ENCODE measurements around the gene PPY. TPM values are rescaled to one million over a fixed set of nuclear protein-coding genes. Genes with fewer than 3 reads are reported as not detected.
"Not testable (repeated sequence)": the region's sequence is repeated elsewhere in the genome, so short reads cannot be mapped to it uniquely, and the experiment has no call there.

Gene PPY, protein sequence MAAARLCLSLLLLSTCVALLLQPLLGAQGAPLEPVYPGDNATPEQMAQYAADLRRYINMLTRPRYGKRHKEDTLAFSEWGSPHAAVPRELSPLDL
- not detected for total RNA-seq (ENCODE audit: insufficient read depth, low replicate concordance)

DNA sequence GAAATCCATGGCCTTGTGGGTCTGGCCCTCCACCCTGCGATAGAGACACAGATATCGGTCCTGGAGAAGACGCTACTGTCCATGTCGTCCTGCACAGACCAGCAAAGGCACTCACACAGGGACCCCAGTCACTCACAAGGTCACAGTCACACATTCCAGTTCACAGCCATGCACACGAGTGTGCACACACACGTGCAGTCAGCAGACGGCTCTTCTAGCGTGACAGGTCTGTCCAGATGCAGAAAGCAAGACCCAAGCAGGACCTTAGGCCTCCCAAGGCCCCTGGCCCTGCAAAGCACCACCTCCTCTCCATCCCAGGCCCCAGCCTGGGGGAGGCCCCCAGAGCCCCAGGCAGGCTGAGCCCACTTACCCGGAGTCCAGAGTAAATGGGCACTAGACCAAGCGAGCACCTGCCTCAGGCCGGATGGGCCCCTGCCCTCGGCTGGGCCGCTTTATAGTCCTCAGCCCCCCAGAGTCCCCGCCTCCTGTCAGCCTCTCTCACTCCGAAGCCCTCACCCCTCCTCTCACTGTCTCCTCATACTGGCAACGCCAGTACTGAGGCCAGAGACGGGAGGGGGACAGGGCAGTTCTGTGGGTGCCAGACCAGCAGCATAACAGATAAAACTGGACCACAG lies at the start of gene PPY:
Gene PPY, minus strand, starts transcription at position 426 of the 635 bp plus-strand sequence. CDS start 822 bp downstream, outside the sequence.
- DNase-seq (ENCODE audit: low spot score): no peak

GRCh38 chr17:43988301-43988700 lies 46.0 kb upstream of the PPY start:
- no peak for DNase-seq (ENCODE audit: low spot score)

DNA sequence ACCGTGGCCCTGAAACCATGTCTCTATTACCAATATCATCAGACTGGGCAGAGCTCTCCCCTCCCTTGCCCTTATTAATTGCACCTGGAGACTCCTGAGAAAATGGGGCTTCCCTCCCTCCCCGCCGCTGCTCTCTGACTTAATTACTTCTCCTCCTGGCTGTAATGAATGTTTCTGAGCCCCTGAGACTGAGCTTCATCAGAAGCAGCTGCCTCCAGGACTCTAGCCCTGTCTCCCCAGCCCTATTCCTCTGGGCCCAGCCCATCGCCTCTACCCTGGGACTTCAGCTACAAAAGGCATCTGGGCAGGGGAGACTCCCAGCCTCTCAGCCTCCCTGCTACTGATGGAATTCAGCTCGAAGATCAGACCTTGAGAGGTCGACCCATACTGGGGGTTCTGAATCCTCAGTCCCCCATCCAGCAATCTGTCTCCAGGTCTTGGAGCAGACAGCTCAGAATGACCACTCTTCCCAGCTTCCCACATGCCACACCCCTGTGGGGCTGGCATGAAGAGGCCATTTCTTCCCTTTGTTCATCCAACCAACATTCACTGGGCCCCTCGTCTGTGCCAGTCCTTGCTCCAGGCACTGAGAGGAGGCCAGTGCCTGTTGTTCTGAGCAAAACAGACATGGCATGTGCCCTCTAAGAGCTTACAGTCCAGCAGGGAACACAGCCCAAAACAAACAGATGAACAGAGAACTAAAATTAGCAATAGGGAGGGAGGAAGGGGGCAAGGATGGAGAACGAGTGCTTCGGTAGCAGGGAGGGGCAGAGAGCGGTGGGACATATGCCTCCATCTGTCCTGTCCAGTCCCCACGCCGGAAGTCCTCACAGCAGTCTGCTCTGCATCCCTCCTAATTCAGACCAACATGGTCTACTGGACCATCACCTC lies 45.1 kb upstream of the PPY start:
- no peak for DNase-seq (ENCODE audit: low spot score)

- no peak for DNase-seq (ENCODE audit: low spot score)
Measured at GRCh38 chr17:43986225-43986981, 44.1 kb upstream of the PPY start.

DNA sequence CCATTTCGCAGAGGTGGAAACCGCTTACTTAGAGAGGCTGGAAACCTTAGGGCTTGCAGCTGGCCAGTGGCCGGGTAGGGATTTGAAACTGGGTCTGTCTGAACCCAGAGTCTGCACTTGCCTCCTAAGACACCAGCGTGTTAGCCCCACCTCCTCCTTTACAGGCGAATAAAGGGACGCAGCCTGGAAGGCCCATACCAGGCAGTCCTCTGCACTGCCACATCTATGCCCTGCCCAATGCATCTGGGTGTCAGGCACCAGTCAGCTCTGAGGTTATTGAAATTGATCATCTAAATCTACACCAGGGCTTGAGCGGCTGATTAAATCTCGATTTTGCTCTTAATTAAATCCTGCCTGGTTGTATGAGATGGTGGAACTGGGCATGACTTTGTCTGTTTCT lies 42.2 kb upstream of the PPY start:
- DNase-seq (ENCODE audit: low spot score): no peak

- DNase-seq (ENCODE audit: low spot score): no peak
Measured at GRCh38 chr17:43983515-43984411, 41.5 kb upstream of the PPY start.

DNA sequence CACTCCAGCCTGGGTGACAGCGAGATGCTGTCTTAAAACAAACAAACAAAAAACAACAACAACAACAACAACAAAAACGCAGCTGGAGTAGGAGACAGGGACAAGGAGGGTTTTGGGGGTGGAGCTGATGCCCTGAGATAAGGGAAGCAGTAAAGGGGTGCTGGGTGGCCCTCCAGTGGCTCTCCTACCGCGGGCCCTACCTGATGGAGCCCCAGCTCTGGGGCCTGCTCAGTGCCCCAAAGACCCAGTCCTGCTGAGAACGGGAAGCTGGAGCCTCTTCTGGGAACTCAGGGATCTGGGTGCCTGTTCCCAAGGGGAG lies 40.9 kb upstream of the PPY start:
- no peak for DNase-seq (ENCODE audit: low spot score)

DNA sequence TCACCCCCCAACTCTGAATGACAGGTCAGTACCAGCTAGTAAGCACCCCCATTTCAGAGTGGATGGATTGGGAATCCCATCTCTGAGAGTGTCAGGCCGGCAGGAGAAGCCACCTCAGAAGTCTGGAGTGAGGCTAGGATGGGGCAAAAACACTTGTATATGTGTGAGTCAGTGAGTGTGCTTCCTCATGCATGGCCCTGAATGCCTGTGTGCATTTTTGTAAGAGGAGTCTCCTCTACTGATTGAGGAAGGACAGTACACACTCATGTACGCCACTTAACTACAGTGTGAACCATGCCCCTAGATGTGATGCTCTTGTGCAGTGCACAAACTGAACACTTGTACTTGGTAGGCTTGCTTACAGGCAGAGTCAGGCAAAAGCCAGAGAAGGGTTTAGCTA lies 39.9 kb upstream of the PPY start:
- no peak for DNase-seq (ENCODE audit: low spot score)

GRCh38 chr17:43979671-43980070 lies 37.4 kb upstream of the PPY start:
- DNase-seq (ENCODE audit: low spot score): no peak

DNA sequence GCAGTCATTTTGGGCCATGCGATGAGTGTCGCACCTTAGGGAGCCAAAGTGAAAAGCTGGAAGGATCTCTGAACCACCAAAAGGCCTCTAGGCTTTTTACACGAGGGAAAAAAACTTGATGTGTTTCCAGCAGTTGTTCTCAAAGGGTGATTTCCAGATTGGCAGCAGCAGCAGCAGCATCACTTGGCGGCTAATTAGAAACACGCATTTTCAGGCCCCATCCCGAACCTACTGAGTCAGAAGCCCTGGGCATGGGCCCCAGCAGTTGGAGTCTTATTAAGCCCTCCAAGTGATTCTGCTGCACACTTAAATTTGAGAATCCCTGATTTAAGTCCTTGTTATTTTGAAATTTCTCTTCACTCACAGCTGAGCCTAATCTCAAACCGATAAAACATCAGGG lies 36.7 kb upstream of the PPY start:
- DNase-seq (ENCODE audit: low spot score): no peak

DNA sequence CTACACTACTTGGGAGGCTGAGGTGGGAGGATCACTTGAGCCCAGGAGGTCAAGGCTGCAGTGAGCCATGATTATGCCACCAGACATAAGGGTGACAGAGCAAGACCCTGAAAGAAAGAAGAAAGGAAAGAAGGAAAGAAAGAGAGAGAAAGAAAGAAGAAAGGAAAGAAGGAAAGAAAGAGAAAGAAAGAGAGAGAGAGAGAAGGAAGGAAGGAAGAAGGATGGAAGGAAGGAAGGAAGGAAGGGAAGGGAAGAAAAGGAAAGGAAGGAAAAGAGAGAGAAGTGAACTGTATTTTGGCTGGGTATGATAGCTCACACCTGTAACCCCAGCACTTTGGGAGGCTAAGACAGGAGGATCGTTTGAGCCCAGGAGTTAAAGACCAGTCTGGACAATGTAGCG lies 35.8 kb upstream of the PPY start:
- DNase-seq (ENCODE audit: low spot score): no peak

DNA sequence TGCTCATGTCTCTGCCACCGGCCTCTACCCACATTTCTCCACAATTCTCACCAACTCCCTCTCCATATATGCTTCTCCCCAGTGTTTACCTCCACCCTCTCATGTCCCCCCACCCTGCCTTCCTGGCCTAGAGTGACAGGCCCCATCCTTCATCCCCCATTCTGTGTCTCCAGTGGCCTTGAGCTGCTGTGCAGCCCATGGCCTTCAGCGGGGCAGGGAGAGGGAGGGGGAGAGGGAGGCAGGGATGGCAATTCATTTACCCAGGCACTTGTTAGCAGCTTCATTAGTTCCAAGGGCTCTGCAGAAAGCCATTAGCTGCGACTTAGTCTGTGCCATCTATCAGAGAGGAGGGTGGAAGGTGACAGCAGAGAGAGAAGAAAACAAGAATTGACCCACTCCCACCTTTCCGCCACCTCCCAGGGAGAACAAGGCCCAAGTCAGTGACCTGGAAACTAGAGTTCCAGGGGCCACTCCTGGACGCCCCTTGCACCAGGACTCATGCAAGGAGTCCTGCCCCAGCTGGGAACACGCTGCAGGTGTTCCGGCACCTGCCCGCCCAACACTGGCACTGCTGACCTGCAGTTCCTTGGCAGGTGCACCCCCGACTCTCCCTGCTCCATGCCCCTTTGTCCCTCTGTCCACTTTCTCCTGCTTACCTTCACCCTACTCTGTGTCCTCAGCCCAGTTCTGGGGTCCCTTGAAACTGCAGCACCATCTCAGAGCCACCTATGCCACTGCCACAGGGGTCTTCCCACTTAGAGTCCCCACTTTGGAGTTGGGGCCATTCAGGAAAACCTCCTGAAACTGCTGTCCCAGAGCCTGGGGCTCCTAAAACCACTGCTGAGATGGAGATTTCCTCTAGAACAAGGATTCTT lies 34.9 kb upstream of the PPY start:
- no peak for DNase-seq (ENCODE audit: low spot score)

- no peak for DNase-seq (ENCODE audit: low spot score)
Measured at GRCh38 chr17:43975898-43976297, 33.6 kb upstream of the PPY start.

DNA sequence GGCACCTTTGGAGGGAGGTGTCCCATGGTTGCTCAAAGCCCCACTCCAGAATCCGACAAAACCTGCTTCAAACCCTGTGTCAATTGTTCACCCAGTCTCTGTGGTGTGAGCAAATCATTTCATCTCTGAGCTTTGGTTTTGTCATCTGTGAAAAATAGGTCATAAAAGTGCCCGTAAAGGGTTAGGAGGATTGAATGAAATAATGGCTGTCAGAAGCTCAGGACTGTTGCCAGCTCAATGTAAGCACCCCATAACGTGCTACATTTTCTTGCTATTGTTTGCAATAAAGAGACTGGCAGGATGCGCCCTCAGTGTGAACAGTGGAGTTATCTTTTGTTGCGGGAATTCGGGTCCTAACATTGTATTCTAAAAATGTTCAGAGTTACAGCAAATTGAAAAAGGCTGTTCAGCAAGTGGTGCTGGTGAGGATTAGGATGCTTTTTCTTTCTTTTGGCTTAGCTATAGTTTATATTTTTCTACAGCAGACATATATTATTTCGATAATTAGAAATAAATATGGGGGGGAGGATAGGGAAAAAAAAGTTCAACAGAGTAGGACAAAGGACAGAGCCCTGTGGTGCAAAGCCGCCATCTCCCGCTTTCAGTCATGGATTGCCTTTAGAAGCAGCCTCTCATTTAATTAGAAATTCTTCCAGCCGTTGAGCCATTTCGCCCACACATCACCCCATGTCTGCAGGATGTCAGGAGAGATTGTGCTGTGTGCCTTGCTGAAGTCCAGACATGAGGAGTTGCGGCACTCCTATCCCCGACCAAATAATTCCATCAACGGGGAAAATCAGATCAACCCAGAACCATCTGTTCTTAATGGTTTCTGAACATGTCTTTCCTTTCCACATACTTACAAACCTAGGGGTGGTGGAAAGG lies 32.3 kb upstream of the PPY start:
- DNase-seq (ENCODE audit: low spot score): no peak

DNA sequence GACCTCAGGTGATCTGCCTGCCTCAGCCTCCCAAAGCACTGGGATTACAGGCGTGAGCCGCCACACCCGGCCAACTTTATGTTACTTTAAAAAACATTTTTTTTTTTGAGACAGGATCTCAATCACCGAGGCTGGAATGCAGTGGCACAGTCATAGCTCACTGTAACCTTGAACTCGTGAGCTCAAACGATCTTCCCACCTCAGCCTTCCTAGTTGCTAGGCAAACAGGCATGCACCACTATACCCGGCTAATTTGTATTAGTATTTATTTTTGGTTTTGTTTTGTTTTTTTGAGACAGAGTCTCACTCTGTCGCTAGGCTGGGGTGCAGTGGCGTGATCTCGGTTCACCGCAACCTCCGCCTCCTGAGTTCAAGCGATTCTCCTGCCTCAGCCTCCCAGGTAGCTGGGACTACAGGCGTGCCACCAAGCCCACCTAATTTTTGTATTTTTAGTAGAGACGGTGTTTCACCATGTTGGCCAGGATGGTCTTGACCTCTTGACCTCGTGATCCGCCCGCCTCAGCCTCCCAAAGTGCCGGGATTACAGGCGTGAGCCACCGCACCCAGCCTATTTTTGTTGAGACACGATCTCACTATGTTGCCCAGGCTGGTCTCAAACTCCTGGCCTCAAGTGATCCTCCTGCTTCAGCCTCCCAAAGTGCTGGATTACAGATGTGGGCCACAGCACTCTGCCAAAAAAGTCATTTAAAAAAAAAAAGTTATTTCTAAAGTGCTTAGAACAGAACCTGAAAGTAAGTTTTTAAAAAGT lies 30.4 kb upstream of the PPY start:
- DNase-seq (ENCODE audit: low spot score): not testable (repeated sequence)

DNA sequence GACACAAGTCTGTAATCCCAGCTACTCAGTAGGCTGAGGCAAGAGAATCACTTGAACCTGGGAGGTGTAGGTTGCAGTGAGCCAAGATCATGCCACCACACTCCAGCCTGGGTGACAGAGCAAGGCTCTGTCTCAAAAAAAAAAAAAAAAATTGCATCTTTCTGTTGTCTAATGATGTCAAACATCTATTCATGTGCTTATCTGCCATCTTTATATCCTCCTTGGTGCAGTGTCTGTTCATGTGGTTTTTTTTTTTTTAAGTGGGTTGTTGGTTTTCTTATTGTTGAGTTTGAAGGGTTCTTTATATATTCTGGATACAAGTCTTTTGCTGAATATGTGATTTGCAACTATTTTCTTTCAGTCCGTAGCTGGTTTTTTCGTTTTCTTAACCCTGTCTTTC lies 29.2 kb upstream of the PPY start:
- DNase-seq (ENCODE audit: low spot score): not testable (repeated sequence)

DNA sequence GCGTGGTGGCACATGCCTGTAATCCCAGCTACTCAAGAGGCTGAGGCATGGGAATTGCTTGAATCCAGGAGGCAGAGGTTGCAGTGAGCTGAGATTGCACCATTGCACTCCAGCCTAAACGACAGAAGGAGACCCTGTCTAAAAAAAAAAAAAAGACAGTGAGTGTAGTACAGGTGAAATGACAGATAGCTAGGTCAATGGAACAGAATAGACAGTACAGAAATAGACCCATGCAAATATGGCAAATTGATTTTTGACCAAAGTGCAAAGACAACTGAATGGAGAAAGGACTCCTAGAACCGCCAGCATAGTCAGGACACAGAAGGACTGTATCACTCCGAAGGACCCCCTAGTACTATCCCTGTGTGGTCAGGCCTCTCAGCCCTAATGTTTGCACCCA lies 28.1 kb upstream of the PPY start:
- no peak for DNase-seq (ENCODE audit: low spot score)

- DNase-seq (ENCODE audit: low spot score): no peak
Measured at GRCh38 chr17:43967251-43967875, 25.1 kb upstream of the PPY start.

Data from umbilical cord (tissue), 2 donors.